GM23248 (cell line): ENCODE results near the gene SH3PXD2A. TPM values are rescaled to one million over a fixed set of nuclear protein-coding genes. Genes with fewer than 3 reads are reported as not detected.

ENCODE experiments used
- DNase-seq: peaks from one replicate; pipeline ENCODE4 v3.0.0-alpha.2; 2015
- H2AFZ ChIP-seq: fragments of 200-600 bp; sonication (generic); 2 replicates; pipeline ENCODE4 v1.6.1; 2016; ENCODE audit warnings: antibody characterized with exemption
- H3F3A ChIP-seq: fragments of 200-600 bp; sonication (generic); 2 replicates; pipeline ENCODE4 v1.6.1; 2016; ENCODE audit warnings: mild to moderate bottlenecking, antibody characterized with exemption, mixed run types; ENCODE audit not compliant: insufficient read depth
- H3K27ac ChIP-seq: fragments of 200-600 bp; sonication (generic); 2 replicates; pipeline ENCODE4 v1.5.1; 2016; ENCODE audit warnings: mild to moderate bottlenecking
- H3K27me3 ChIP-seq: fragments of 200-600 bp; sonication (generic); replicated peaks from 2 replicates; pipeline ENCODE4 v1.6.1; 2016; ENCODE audit warnings: mild to moderate bottlenecking; ENCODE audit not compliant: insufficient read depth
- H3K36me3 ChIP-seq: fragments of 200-600 bp; sonication (generic); 2 replicates; pipeline ENCODE4 v1.6.1; 2016; ENCODE audit warnings: low read depth, mild to moderate bottlenecking
- H3K4me1 ChIP-seq: fragments of 200-600 bp; sonication (generic); 2 replicates; pipeline ENCODE4 v1.6.1; 2016; ENCODE audit warnings: mild to moderate bottlenecking; ENCODE audit not compliant: insufficient read depth
- H3K4me2 ChIP-seq: fragments of 200-600 bp; sonication (generic); one replicate; pipeline ENCODE4 v1.6.1; 2016; ENCODE audit warnings: mild to moderate bottlenecking; ENCODE audit not compliant: unreplicated experiment
- H3K4me3 ChIP-seq: fragments of 200-600 bp; sonication (generic); 2 replicates; pipeline ENCODE4 v1.5.1; 2016; ENCODE audit warnings: mild to moderate bottlenecking
- H3K79me2 ChIP-seq: fragments of 200-600 bp; sonication (generic); 2 replicates; pipeline ENCODE4 v1.6.1; 2016; ENCODE audit warnings: mild to moderate bottlenecking; ENCODE audit not compliant: insufficient read depth
- H3K9ac ChIP-seq: fragments of 200-600 bp; sonication (generic); 2 replicates; pipeline ENCODE4 v1.6.1; 2016; ENCODE audit warnings: mild to moderate bottlenecking
- H3K9me2 ChIP-seq: fragments of 200-600 bp; sonication (generic); 2 replicates; pipeline ENCODE4 v1.6.1; 2016; ENCODE audit warnings: mixed run types, mild to moderate bottlenecking, moderate library complexity; ENCODE audit not compliant: insufficient read depth
- H3K9me3 ChIP-seq: fragments of 200-600 bp; sonication (generic); one replicate; pipeline ENCODE4 v1.6.1; 2017; ENCODE audit warnings: low read depth
- H4K20me1 ChIP-seq: fragments of 200-600 bp; sonication (generic); 2 replicates; pipeline ENCODE4 v1.6.0; 2016; ENCODE audit not compliant: insufficient read depth
- EZH2 ChIP-seq: fragments of 200-600 bp; sonication (generic); IDR thresholded peaks from 2 replicates; pipeline ENCODE4 v1.6.1; 2018; ENCODE audit warnings: antibody characterized with exemption, mild to moderate bottlenecking; ENCODE audit not compliant: insufficient read depth, poor library complexity, severe bottlenecking
- EZH2phosphoT487 ChIP-seq: fragments of 200-600 bp; sonication (generic); IDR thresholded peaks from 2 replicates; pipeline ENCODE4 v1.6.1; 2018; ENCODE audit warnings: antibody characterized with exemption, moderate library complexity, mild to moderate bottlenecking, low read depth; ENCODE audit not compliant: insufficient read depth
- WGBS, 2 experiments: methylation state at CpG; one replicate each; pipeline ENCODE4 v1.1.6; 2015 to 2017; ENCODE audit warnings: low lambda C conversion rate in 2 of 2, low coverage in 1 of 2; ENCODE audit errors: missing lambda C conversion rate in 2 of 2; 5-methylcytosine and 5-hydroxymethylcytosine counted together
- in situ Hi-C: fragments of 300-500 bp; cut with MboI; formaldehyde crosslinking; loops from 2 replicates; pipeline ENCODE4 v1.15.0; 2020
- polyA plus RNA-seq: library from polyadenylated mRNA; unstranded; fragments of >200 nt; fragmentation: Nextera tagmentation; extraction: Ambion mirVana; gene quantifications from 2 replicates; pipeline ENCODE4 v1.2.1, GENCODE V29; 2016
- total RNA-seq: library from RNA; depleted of rRNA; stranded (reverse); fragments of >200 nt; shearing (Covaris generic); gene quantifications from 2 replicates; pipeline ENCODE4 v1.2.3, GENCODE V29; 2014

SH3PXD2A gene
- total and polyA plus RNA-seq, 2 experiments from 2014 or later, result 34.0 to 58.0 TPM

- Histone ChIP-seq H3K9me2 (no peaks in the 10 kb centered on the region), H3K9me3 (no peaks in the 10 kb centered on the region), H2AFZ (no peak overlapping the region), H4K20me1 (no peaks in the 10 kb centered on the region), H3K4me1 (peaks cover 3% of the 10 kb centered on the region), H3K4me2 (no peak overlapping the region), H3K4me3 (no peak overlapping the region), H3K27ac (no peak overlapping the region), H3K9ac (no peak overlapping the region), H3K27me3 (no peaks in the 10 kb centered on the region), H3F3A (peaks cover 9% of the 10 kb centered on the region), H3K79me2 (no peaks in the 10 kb centered on the region), H3K36me3 (no peaks in the 10 kb centered on the region)
- 86 to 91% methylated on average over 6 of the region's 6 CpGs for whole genome bisulfite sequencing, 2 experiments
- TF ChIP-seq EZH2 (no peak), EZH2phosphoT487 (no peak)
- in situ Hi-C loops, result loop anchor here (25.0 kb wide), 1 partner anchor 491 kb away; no protein-coding TSS in a partner anchor
- no peak for DNase-seq
Measured at GRCh38 chr10:103720964-103721335, 134.4 kb downstream of the SH3PXD2A start.

GRCh38 chr10:103720328-103720963 is 134.9 kb downstream of the SH3PXD2A start:
- no peaks in the 10 kb centered on the region for H3K9me2 ChIP-seq
- H3K9ac ChIP-seq, result no peak overlapping the region
- no peaks in the 10 kb centered on the region for H3K36me3 ChIP-seq
- in situ Hi-C loops, result loop anchor here (25.0 kb wide), 1 partner anchor 492 kb away; no protein-coding TSS in a partner anchor
- peaks cover 13% of the 10 kb centered on the region for H3F3A ChIP-seq
- no peaks in the 10 kb centered on the region for H3K9me3 ChIP-seq
- no peak overlapping the region for H3K27ac ChIP-seq
- H3K4me3 ChIP-seq, result no peak overlapping the region
- no peaks in the 10 kb centered on the region for H3K27me3 ChIP-seq
- TF ChIP-seq EZH2 (no peak), EZH2phosphoT487 (no peak)
- no peak overlapping the region for H3K4me2 ChIP-seq
- WGBS, 2 experiments, result 89 to 96% methylated on average over 14 to 17 of the region's 17 CpGs
- peaks cover 7% of the 10 kb centered on the region for H3K4me1 ChIP-seq
- no peaks in the 10 kb centered on the region for H3K79me2 ChIP-seq
- no peaks in the 10 kb centered on the region for H4K20me1 ChIP-seq
- no peak for DNase-seq
- H2AFZ ChIP-seq, result no peak overlapping the region

- in situ Hi-C loops, result loop anchor here (25.0 kb wide), 1 partner anchor 493 kb away; no protein-coding TSS in a partner anchor
Measured at GRCh38 chr10:103719036-103719435, 136.3 kb downstream of the SH3PXD2A start.

GRCh38 chr10:103718247-103718620 is 137.1 kb downstream of the SH3PXD2A start:
- 94 to 100% methylated on average over 4 of the region's 4 CpGs for WGBS, 2 experiments

More at GRCh38 chr10:103719036-103719435, 136.3 kb downstream of the SH3PXD2A start:
- H3F3A ChIP-seq, result peaks cover 19% of the 10 kb centered on the region
- no peak overlapping the region for H2AFZ ChIP-seq
- DNase-seq, result no peak
- no peak overlapping the region for H3K9ac ChIP-seq
- H3K4me2 ChIP-seq, result no peak overlapping the region
- H3K27ac ChIP-seq, result no peak overlapping the region
- 89 to 98% methylated on average over 4 of the region's 5 CpGs for WGBS, 2 experiments
- H3K36me3 ChIP-seq, result no peaks in the 10 kb centered on the region
- no peak overlapping the region for H3K4me3 ChIP-seq
- no peaks in the 10 kb centered on the region for H3K27me3 ChIP-seq
- no peaks in the 10 kb centered on the region for H3K9me3 ChIP-seq
- no peaks in the 10 kb centered on the region for H4K20me1 ChIP-seq
- peaks cover 12% of the 10 kb centered on the region for H3K4me1 ChIP-seq
- TF ChIP-seq EZH2phosphoT487, result no peak
- no peak for TF ChIP-seq EZH2
- H3K79me2 ChIP-seq, result no peaks in the 10 kb centered on the region
- H3K9me2 ChIP-seq, result no peaks in the 10 kb centered on the region

More at GRCh38 chr10:103718247-103718620, 137.1 kb downstream of the SH3PXD2A start:
- no peak overlapping the region for H2AFZ ChIP-seq
- no peak overlapping the region for H3K4me3 ChIP-seq
- H3K79me2 ChIP-seq, result no peaks in the 10 kb centered on the region
- no peaks in the 10 kb centered on the region for H3K27me3 ChIP-seq
- H4K20me1 ChIP-seq, result no peaks in the 10 kb centered on the region
- H3F3A ChIP-seq, result peaks cover 19% of the 10 kb centered on the region
- peaks cover 12% of the 10 kb centered on the region for H3K4me1 ChIP-seq
- in situ Hi-C loops, result loop anchor here (25.0 kb wide), 1 partner anchor 494 kb away; no protein-coding TSS in a partner anchor
- no peak overlapping the region for H3K4me2 ChIP-seq
- H3K9me3 ChIP-seq, result no peaks in the 10 kb centered on the region
- no peaks in the 10 kb centered on the region for H3K9me2 ChIP-seq
- no peak overlapping the region for H3K9ac ChIP-seq
- DNase-seq, result no peak
- no peaks in the 10 kb centered on the region for H3K36me3 ChIP-seq
- TF ChIP-seq EZH2phosphoT487 (no peak), EZH2 (no peak)
- H3K27ac ChIP-seq, result no peak overlapping the region
